Endothelial cell of umbilical vein (primary cell): ENCODE results near the gene BABAM1. TPM values are rescaled to one million over a fixed set of nuclear protein-coding genes. Genes with fewer than 3 reads are reported as not detected.

Experiments
- BruUV-seq: library from RNA; stranded (reverse); fragments of 400-500 nt; replicated peaks from 2 replicates; lab custom pipeline; 2021; lab: Mats Ljungman, UMichigan
- CTCF ChIA-PET: fragments of 300-600, 350-600 bp; sonication (Branson Sonifier 250); formaldehyde crosslinking; loops from one replicate; lab custom pipeline; 2021; ENCODE audit warnings: antibody characterized with exemption, inconsistent platforms; lab: Charles Lee
- POLR2A ChIA-PET: fragments of 300-600, 350-600 bp; sonication (Branson Sonifier 250); formaldehyde crosslinking; loops from one replicate; lab custom pipeline; 2021; ENCODE audit warnings: antibody characterized with exemption, inconsistent platforms; lab: Charles Lee
- DNase-seq: peaks from one replicate; pipeline ENCODE4 v3.0.0-alpha.2; 2011; ENCODE audit warnings: low read depth, low spot score
- FAIRE-seq: peaks from 2 replicates; lab custom pipeline; 2011; peaks lifted over from hg19 to GRCh38; lab: Jason Lieb, UNC
- H2AFZ ChIP-seq: 2 replicates; pipeline ENCODE4 v1.6.0; 2012; ENCODE audit warnings: low read depth, low read length, control low read depth, inconsistent platforms
- H3K27ac ChIP-seq: 2 replicates; pipeline ENCODE4 v1.5.1; 2011; ENCODE audit warnings: low read depth, mild to moderate bottlenecking, control low read depth, low read length, moderate library complexity; ENCODE audit not compliant: insufficient read depth
- H3K27me3 ChIP-seq, 2 experiments: 2 replicates each; pipeline versions ENCODE4 v1.6.0 to v1.6.1; 2011; ENCODE audit warnings: low read length in 2 of 2, mixed read lengths in 1 of 2; ENCODE audit not compliant: control insufficient read depth in 2 of 2, insufficient read depth in 2 of 2
- H3K36me3 ChIP-seq, 2 experiments: 2 replicates in 1 of 2; 3 replicates in 1 of 2; pipeline ENCODE4 v1.5.1; 2011; ENCODE audit warnings: low read length in 2 of 2, mild to moderate bottlenecking in 1 of 2, moderate library complexity in 1 of 2; ENCODE audit not compliant: control insufficient read depth in 2 of 2, insufficient read depth in 2 of 2; ENCODE audit errors: extremely low read depth in 1 of 2
- H3K4me1 ChIP-seq: 3 replicates; pipeline ENCODE4 v1.5.1; 2011; ENCODE audit warnings: mild to moderate bottlenecking, low read length; ENCODE audit not compliant: control insufficient read depth, insufficient read depth; ENCODE audit errors: extremely low read depth
- H3K4me2 ChIP-seq: 2 replicates; pipeline ENCODE4 v1.6.1; 2011; ENCODE audit warnings: low read length, control low read depth, mixed read lengths; ENCODE audit not compliant: insufficient read depth
- H3K4me3 ChIP-seq, 3 experiments: fragments of 200-600 bp in 1 of 3; sonication (generic), shearing (Covaris generic) in 1 of 3; replicated peaks in 1 of 3; 2 replicates each; pipeline ENCODE4 v1.5.1; 2011 to 2016; ENCODE audit warnings: control low read depth in 3 of 3, low read length in 3 of 3, mild to moderate bottlenecking in 2 of 3, inconsistent platforms in 1 of 3, low read depth in 1 of 3, moderate library complexity in 1 of 3; ENCODE audit not compliant: insufficient read depth in 1 of 3
- H3K79me2 ChIP-seq: 2 replicates; pipeline ENCODE4 v1.6.0; 2012; ENCODE audit warnings: low read length, inconsistent platforms; ENCODE audit not compliant: control insufficient read depth, insufficient read depth
- H3K9ac ChIP-seq: replicated peaks from 2 replicates; pipeline ENCODE3; 2011; ENCODE audit warnings: low read length, control low read depth; ENCODE audit not compliant: insufficient read depth; ENCODE audit errors: extremely low read depth
- H3K9me1 ChIP-seq: replicated peaks from 3 replicates; pipeline ENCODE4 v1.6.0; 2011; ENCODE audit warnings: mild to moderate bottlenecking, low read length; ENCODE audit not compliant: control insufficient read depth, insufficient read depth; ENCODE audit errors: extremely low read depth
- H3K9me3 ChIP-seq: replicated peaks from 2 replicates; pipeline ENCODE4 v1.5.1; 2012; ENCODE audit warnings: low read length, inconsistent platforms; ENCODE audit not compliant: control insufficient read depth, insufficient read depth
- H4K20me1 ChIP-seq: replicated peaks from 2 replicates; pipeline ENCODE3; 2011; ENCODE audit warnings: mild to moderate bottlenecking, low read length; ENCODE audit not compliant: control insufficient read depth, insufficient read depth; ENCODE audit errors: extremely low read depth
- EZH2 ChIP-seq: IDR thresholded peaks from 2 replicates; pipeline ENCODE4 v1.6.1; 2012; ENCODE audit warnings: borderline replicate concordance, low read depth, mild to moderate bottlenecking, moderate library complexity, low read length, inconsistent platforms; ENCODE audit not compliant: severe bottlenecking
- JUN ChIP-seq: IDR thresholded peaks from 2 replicates; pipeline ENCODE4 v1.6.1; 2011; ENCODE audit warnings: borderline replicate concordance, low read depth; ENCODE audit not compliant: insufficient read length, insufficient read depth
- MYC ChIP-seq: IDR thresholded peaks from one replicate; pipeline ENCODE4 v1.6.1; 2011; ENCODE audit warnings: mild to moderate bottlenecking, low read depth, low read length
- POLR2AphosphoS5 ChIP-seq: IDR thresholded peaks from 2 replicates; pipeline ENCODE4 v1.6.1; 2012; ENCODE audit warnings: low read depth, mild to moderate bottlenecking, control low read depth, low read length, moderate library complexity; ENCODE audit not compliant: insufficient read depth
- dilution Hi-C: fragments of 300-500 bp; cut with MboI; formaldehyde crosslinking; loops from one replicate; pipeline ENCODE4 v1.15.0; 2019; ENCODE audit warnings: low sequenced_read_pairs; ENCODE audit not compliant: extremely low pct_ligation_motif_present
- intact Hi-C: fragments of 100-400 bp; cut with micrococcal nuclease; formaldehyde crosslinking; loops from one replicate; pipeline ENCODE4 v1.10.0; 2022
- polyA plus RNA-seq, 4 experiments: library from polyadenylated mRNA; depleted of rRNA in 3 of 4; stranded (reverse) in 3 of 4; unstranded in 1 of 4; fragments of >200 nt; gene quantifications; 2 replicates each; pipeline versions ENCODE4 v1.2.1 to v1.2.3, GENCODE V29; 2011 to 2012; ENCODE audit warnings: missing spikeins in 1 of 4
- total RNA-seq: library from RNA; stranded (reverse); gene quantifications from 2 replicates; pipeline ENCODE4 v1.2.3, GENCODE V29; 2021

The BABAM1 gene
- total and polyA plus RNA-seq, 2 donors (not counting 3 experiments of a cell fraction or from before 2014, with no cell fraction given) = 118 to 140 TPM

GRCh38 chr19:17281391-17282304 lies 14.4 kb downstream of the BABAM1 start, which contains the start of gene ANKLE1:
TSS of gene ANKLE1 (plus strand) at chr19:17281901. CDS start at chr19:17281921, 20 bp downstream.
- dilution Hi-C loops (no loop called here), intact Hi-C loops (loop anchor here (1.0 to 5.0 kb wide), 5 partner anchors 14 to 509 kb away; partner anchors contain the start of gene BABAM1)
- peaks cover 10% of the 10 kb centered on the region for H3K4me1 ChIP-seq
- BruUV-seq = no TSS peak
- peak within 1 kb of the TSS; percentile 39 for H3K4me2 ChIP-seq
- CTCF ChIA-PET = interaction anchor here (0.6 to 3.6 kb wide), 19 partner anchors 9 to 393 kb away, joined by 3 to 27 read pairs (median 5); partner anchors contain the start of genes BABAM1, DDA1, USE1 and USHBP1
- no peak within 1 kb of the TSS for H3K27ac ChIP-seq
- FAIRE-seq (peak; percentile 40), DNase-seq (no peak)
- H4K20me1 ChIP-seq = no peaks in the 10 kb centered on the region
- H3K79me2 ChIP-seq = no peaks in the 10 kb centered on the region
- POLR2A ChIA-PET = interaction anchor here (0.6 to 1.4 kb wide), 3 partner anchors 12 to 46 kb away, joined by 3 to 4 read pairs (median 3); partner anchors contain the start of gene BABAM1
- peak within 1 kb of the TSS; percentile 10 for H3K9ac ChIP-seq
- no peaks in the 10 kb centered on the region for H3K27me3 ChIP-seq
- no peaks in the 10 kb centered on the region for H3K9me3 ChIP-seq
- peaks cover 0 to 6% of the 10 kb centered on the region in 2 experiments for H3K36me3 ChIP-seq
- H2AFZ ChIP-seq = peak within 1 kb of the TSS; percentile 90
- H3K9me1 ChIP-seq = no peaks in the 10 kb centered on the region
- peak within 1 kb of the TSS; percentile 10 to 32 (median 29) for H3K4me3 ChIP-seq
- TF ChIP-seq JUN (no peak), MYC (no peak), POLR2AphosphoS5 (peak; percentile 27), EZH2 (no peak)
